ENCODE data around the gene IFFO2. TPM values are rescaled to one million over a fixed set of nuclear protein-coding genes. Genes with fewer than 3 reads are reported as not detected.

The IFFO2 gene
- total and polyA plus RNA-seq, 2 of the 13 experiments (the other 11 are each of a cell fraction or from before 2014, with no cell fraction given): 7.3 to 16.7 TPM

DNA sequence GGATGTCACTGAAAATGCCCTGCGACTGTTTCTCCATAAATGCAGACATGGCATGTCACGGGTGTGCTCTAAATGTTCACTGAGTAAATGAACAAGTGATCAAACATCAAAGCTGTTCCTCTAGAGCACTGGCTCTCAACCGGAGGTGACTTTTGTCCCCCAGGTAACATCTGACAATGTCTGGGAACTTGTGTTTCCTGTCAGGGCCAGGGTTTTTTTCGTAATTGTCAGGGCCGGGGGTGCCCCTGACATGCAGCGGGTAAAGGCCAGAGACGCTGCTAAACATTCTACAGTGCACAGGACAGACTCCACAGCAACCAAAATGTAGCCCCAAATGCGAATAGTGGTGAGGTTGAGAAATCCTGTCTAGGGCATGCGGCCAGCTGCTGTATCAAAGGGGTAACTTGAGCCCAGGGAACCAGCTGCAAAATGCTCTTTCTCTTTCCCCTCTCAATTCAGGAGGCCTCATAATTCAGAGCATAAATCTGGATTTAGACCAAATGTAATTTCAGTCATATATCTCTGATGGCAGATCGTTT, 56.1 kb downstream of the IFFO2 start (continued):
- TF ChIP-seq ZNF75D (CRISPR knock-in tag; IDR thresholded peaks at IDR 0.05; ENCODE audit: borderline replicate concordance): no peak
- TF ChIP-seq KAT7 (CRISPR knock-in tag; IDR thresholded peaks at IDR 0.05; ENCODE audit: borderline replicate concordance): no peak; the same call in 1 of the 2 replicates
- peak; percentile 80 for TF ChIP-seq HIC2 (CRISPR knock-in tag; IDR thresholded peaks at IDR 0.05; ENCODE audit: low read depth)
- TF ChIP-seq MNT (IDR thresholded peaks at IDR 0.05): no peak
- peak; percentile 89 for TF ChIP-seq DPF2 (CRISPR knock-in tag; IDR thresholded peaks at IDR 0.05; ENCODE audit: borderline replicate concordance, low read depth)
- TF ChIP-seq CENPT (CRISPR knock-in tag; IDR thresholded peaks at IDR 0.05; ENCODE audit: low read depth): no peak
- 0 out of 2 replicates have a peak, but pooled peaks have one; percentile 29 for TF ChIP-seq MED13 (CRISPR knock-in tag; IDR thresholded peaks at IDR 0.05)
- no peak for TF ChIP-seq HNRNPL (IDR thresholded peaks at IDR 0.05; ENCODE audit: low read depth, low read length)
- peak; percentile 27; the same call in 1 of the 2 replicates for TF ChIP-seq TEF (CRISPR knock-in tag; IDR thresholded peaks at IDR 0.05)
- TF ChIP-seq TARDBP (CRISPR knock-in tag; IDR thresholded peaks at IDR 0.05): peak; percentile 90
- TF ChIP-seq SIX1 (CRISPR knock-in tag; IDR thresholded peaks at IDR 0.05; ENCODE audit: borderline replicate concordance): peak; percentile 61; the same call in 1 of the 2 replicates
- TF ChIP-seq POLR2G (IDR thresholded peaks at IDR 0.05; ENCODE audit: low read depth, low read length): 0 out of 2 replicates have a peak, but pooled peaks have one; percentile 38
- peak; percentile 65; the same call in 1 of the 2 replicates for TF ChIP-seq HNF1A (IDR thresholded peaks at IDR 0.05; ENCODE audit: low read depth)
- peak; percentile 76; the same call in 1 of the 2 replicates for TF ChIP-seq HNF1A (CRISPR knock-in tag; IDR thresholded peaks at IDR 0.05; ENCODE audit: borderline replicate concordance)
- 0 out of 2 replicates have a peak, but pooled peaks have one; percentile 27 for TF ChIP-seq ZBTB25 (CRISPR knock-in tag; IDR thresholded peaks at IDR 0.05)
- TF ChIP-seq, protein P1, sequence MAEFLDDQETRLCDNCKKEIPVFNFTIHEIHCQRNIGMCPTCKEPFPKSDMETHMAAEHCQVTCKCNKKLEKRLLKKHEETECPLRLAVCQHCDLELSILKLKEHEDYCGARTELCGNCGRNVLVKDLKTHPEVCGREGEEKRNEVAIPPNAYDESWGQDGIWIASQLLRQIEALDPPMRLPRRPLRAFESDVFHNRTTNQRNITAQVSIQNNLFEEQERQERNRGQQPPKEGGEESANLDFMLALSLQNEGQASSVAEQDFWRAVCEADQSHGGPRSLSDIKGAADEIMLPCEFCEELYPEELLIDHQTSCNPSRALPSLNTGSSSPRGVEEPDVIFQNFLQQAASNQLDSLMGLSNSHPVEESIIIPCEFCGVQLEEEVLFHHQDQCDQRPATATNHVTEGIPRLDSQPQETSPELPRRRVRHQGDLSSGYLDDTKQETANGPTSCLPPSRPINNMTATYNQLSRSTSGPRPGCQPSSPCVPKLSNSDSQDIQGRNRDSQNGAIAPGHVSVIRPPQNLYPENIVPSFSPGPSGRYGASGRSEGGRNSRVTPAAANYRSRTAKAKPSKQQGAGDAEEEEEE (CRISPR knock-in tag; IDR thresholded peaks at IDR 0.05; ENCODE audit: borderline replicate concordance): no peak; the same call in 1 of the 2 replicates
- no peak for TF ChIP-seq ZNF260 (CRISPR knock-in tag; IDR thresholded peaks at IDR 0.05; ENCODE audit: borderline replicate concordance, low read depth)
- TF ChIP-seq ZMAT3 (CRISPR knock-in tag; conservative IDR thresholded peaks at IDR 0.05): peak; percentile 81
